Brain microvascular endothelial cell (primary cell): ENCODE measurements around the gene TAF11L10.
"Not testable (repeated sequence)": the region's sequence is repeated elsewhere in the genome, so short reads cannot be mapped to it uniquely, and the experiment has no call there.

ENCODE experiments used
- DNase-seq: peaks from one replicate; pipeline ENCODE4 v3.0.0-alpha.2; 2020
- H3K27ac ChIP-seq: fragments of 250-450 bp; sonication (Bioruptor Pico); 2 replicates; pipeline ENCODE4 v1.5.1; 2020; ENCODE audit warnings: mild to moderate bottlenecking, moderate library complexity
- H3K27me3 ChIP-seq: fragments of 250-450 bp; sonication (Bioruptor Pico); replicated peaks from 2 replicates; pipeline ENCODE4 v1.5.1; 2020; ENCODE audit warnings: mild to moderate bottlenecking
- H3K36me3 ChIP-seq: fragments of 250-450 bp; sonication (Bioruptor Pico); replicated peaks from 2 replicates; pipeline ENCODE4 v1.5.1; 2020; ENCODE audit warnings: mild to moderate bottlenecking
- H3K4me3 ChIP-seq: 2 replicates; pipeline ENCODE4 v1.5.1; 2011; ENCODE audit warnings: low read depth, mild to moderate bottlenecking, control low read depth, low read length, moderate library complexity
- in situ Hi-C: cut with HindIII; loops from 2 replicates; pipeline ENCODE4 v1.10.0; 2017; ENCODE audit warnings: low sequenced_read_pairs, low pct_ligation_motif_present
- TF ChIP-seq, protein P1 (sequence below): IDR thresholded peaks from 2 replicates; pipeline ENCODE4 v1.5.1; 2011; ENCODE audit warnings: low read depth, mild to moderate bottlenecking, moderate library complexity, low read length, control low read depth, inconsistent platforms; ENCODE audit errors: missing control alignments

Gene TAF11L10

DNA sequence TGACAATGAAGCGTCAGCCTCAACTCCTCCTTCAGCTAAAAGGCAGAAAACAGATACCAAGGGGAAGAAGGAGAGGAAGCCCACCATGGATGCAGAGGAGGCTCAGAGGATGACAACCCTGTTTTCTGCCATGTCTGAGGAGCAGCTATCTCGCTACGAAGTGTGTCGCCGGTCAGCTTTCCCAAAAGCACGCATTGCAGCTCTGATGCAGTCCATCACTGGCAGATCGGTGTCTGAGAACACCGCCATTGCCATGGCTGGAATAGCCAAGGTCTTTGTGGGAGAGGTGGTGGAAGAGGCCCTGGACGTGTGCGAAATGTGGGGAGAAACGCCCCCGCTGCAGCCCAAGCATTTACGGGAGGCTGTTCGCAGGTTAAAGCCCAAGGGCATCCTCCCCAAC, 7.3 kb upstream of the TAF11L10 start:
- H3K27me3 ChIP-seq = no peaks in the 10 kb centered on the region
- TF ChIP-seq, protein P1, sequence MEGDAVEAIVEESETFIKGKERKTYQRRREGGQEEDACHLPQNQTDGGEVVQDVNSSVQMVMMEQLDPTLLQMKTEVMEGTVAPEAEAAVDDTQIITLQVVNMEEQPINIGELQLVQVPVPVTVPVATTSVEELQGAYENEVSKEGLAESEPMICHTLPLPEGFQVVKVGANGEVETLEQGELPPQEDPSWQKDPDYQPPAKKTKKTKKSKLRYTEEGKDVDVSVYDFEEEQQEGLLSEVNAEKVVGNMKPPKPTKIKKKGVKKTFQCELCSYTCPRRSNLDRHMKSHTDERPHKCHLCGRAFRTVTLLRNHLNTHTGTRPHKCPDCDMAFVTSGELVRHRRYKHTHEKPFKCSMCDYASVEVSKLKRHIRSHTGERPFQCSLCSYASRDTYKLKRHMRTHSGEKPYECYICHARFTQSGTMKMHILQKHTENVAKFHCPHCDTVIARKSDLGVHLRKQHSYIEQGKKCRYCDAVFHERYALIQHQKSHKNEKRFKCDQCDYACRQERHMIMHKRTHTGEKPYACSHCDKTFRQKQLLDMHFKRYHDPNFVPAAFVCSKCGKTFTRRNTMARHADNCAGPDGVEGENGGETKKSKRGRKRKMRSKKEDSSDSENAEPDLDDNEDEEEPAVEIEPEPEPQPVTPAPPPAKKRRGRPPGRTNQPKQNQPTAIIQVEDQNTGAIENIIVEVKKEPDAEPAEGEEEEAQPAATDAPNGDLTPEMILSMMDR = no peak
- no peak for DNase-seq
- H3K4me3 ChIP-seq = no peak overlapping the region
- no peak overlapping the region for H3K27ac ChIP-seq
- in situ Hi-C loops = no loop called here
- H3K36me3 ChIP-seq = no peaks in the 10 kb centered on the region

GRCh38 chr5:17603880-17604279, 6.3 kb upstream of the TAF11L10 start, which contains the start of gene TAF11L11:
Gene TAF11L11, plus strand, starts transcription at chr5:17604183.
- H3K27me3 ChIP-seq, H3K36me3 ChIP-seq, H3K4me3 ChIP-seq, in situ Hi-C loops, DNase-seq, H3K27ac ChIP-seq: not testable (repeated sequence)

DNA sequence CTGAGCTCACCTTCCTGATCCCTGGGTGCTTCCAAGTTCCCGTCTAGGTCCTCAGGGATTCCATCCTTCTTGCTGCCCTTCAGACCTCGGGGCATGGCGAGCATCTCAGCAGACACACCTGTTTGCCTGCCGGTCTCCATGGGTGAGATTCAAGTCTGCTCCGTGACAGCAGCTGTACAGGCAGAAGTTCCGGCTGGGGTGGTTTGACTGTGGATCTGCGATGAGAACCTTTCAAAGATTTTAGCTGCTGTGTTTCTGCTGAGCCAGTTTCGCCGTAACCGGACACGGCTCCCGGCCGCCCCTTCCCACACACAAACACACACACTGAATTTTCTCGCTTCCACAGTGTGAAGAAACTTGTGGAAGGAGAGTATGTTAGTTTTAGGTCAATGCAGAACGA, 3.4 kb downstream of the TAF11L10 start, which contains the start of gene TAF11L9:
Gene TAF11L9, minus strand, starts transcription at position 140 of the 400 bp plus-strand sequence.
- DNase-seq, in situ Hi-C loops, H3K27ac ChIP-seq, H3K27me3 ChIP-seq, H3K4me3 ChIP-seq, H3K36me3 ChIP-seq: not testable (repeated sequence)

DNA sequence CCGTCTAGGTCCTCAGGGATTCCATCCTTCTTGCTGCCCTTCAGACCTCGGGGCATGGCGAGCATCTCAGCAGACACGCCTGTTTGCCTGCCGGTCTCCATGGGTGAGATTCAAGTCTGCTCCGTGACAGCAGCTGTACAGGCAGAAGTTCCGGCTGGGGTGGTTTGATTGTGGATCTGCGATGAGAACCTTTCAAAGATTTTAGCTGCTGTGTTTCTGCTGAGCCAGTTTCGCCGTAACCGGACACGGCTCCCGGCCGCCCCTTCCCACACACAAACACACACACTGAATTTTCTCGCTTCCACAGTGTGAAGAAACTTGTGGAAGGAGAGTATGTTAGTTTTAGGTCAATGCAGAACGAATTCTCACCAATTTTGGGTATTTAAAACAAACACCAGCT, 6.8 kb downstream of the TAF11L10 start, which contains the start of gene TAF11L8:
Gene TAF11L8, minus strand, starts transcription at position 101 of the 400 bp plus-strand sequence.
- H3K4me3 ChIP-seq, H3K36me3 ChIP-seq, H3K27me3 ChIP-seq, DNase-seq, in situ Hi-C loops, H3K27ac ChIP-seq: not testable (repeated sequence)

- H3K27ac ChIP-seq, DNase-seq, in situ Hi-C loops, H3K27me3 ChIP-seq, H3K4me3 ChIP-seq, H3K36me3 ChIP-seq: not testable (repeated sequence)
These were observed 12.0 kb downstream of the TAF11L10 start, which contains the start of gene TAF11L7 for GRCh38 chr5:17585658-17586057. Gene TAF11L7, minus strand, starts transcription at chr5:17585758.
